Effector memory CD8-positive, alpha-beta T cell (primary cell): ENCODE results near the gene BRAP.
"Not testable (repeated sequence)": the region's sequence is repeated elsewhere in the genome, so short reads cannot be mapped to it uniquely, and the experiment has no call there.

Experiments
- ATAC-seq: fragments of 150-1000 bp; cut with Tn5 transposase; replicated peaks from 2 replicates; pipeline ENCODE4 v1.10.0; 2021; ENCODE audit warnings: mild to moderate bottlenecking, moderate library complexity
- DNase-seq, 3 experiments: peaks; one replicate each; pipeline ENCODE4 v3.0.0; 2021
- H3K27ac Mint-ChIP-seq, 2 donors: one replicate each; pipeline ENCODE4 v1.8.0; 2022; ENCODE audit warnings: mild to moderate bottlenecking in 2 of 2, mixed read lengths in 2 of 2, moderate library complexity in 2 of 2
- H3K27me3 Mint-ChIP-seq, 2 donors: one replicate each; pipeline ENCODE4 v1.8.0; 2022; ENCODE audit warnings: mixed read lengths in 2 of 2
- H3K36me3 Mint-ChIP-seq: one replicate; pipeline ENCODE4 v1.8.0; 2022; ENCODE audit warnings: mild to moderate bottlenecking, moderate library complexity, mixed read lengths; ENCODE audit not compliant: insufficient read depth
- H3K4me1 Mint-ChIP-seq, 2 donors: one replicate each; pipeline ENCODE4 v1.8.0; 2022; ENCODE audit warnings: low read depth in 2 of 2, mixed read lengths in 2 of 2
- H3K4me3 Mint-ChIP-seq, 2 donors: one replicate each; pipeline ENCODE4 v1.8.0; 2022; ENCODE audit warnings: mild to moderate bottlenecking in 2 of 2, mixed read lengths in 2 of 2, moderate library complexity in 2 of 2
- H3K9me3 Mint-ChIP-seq, 2 donors: one replicate each; pipeline ENCODE4 v1.8.0; 2022; ENCODE audit warnings: mixed read lengths in 2 of 2

BRAP gene

DNA sequence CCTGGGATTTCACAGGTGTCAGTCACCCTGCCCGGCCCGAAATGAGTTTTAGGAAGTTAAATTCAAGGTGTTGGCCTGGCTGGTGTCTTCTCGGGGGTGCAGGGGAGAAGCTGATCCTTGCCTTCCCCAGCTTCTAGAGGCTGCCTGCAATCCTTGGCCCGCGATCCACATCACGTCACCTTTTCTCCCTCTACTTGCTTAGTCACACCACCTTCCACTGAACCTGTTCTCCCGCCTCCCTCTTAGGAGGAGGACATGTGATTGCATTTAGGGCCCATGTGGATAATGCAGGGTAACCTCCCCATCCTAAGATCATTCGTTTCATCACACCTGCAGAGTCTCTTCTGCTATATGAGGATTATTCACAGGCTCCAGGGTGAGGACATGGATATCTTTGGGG, 61.2 kb downstream of the BRAP start:
- H3K27ac Mint-ChIP-seq, result no peak overlapping the region
- H3K36me3 Mint-ChIP-seq, result no peaks in the 10 kb centered on the region
- no peaks in the 10 kb centered on the region for H3K9me3 Mint-ChIP-seq
- no peak overlapping the region for H3K4me3 Mint-ChIP-seq
- DNase-seq (no peak), ATAC-seq (no peak)
- H3K27me3 Mint-ChIP-seq, result peaks cover 5 to 28% of the 10 kb centered on the region in 2 donors
- no peaks in the 10 kb centered on the region for H3K4me1 Mint-ChIP-seq

DNA sequence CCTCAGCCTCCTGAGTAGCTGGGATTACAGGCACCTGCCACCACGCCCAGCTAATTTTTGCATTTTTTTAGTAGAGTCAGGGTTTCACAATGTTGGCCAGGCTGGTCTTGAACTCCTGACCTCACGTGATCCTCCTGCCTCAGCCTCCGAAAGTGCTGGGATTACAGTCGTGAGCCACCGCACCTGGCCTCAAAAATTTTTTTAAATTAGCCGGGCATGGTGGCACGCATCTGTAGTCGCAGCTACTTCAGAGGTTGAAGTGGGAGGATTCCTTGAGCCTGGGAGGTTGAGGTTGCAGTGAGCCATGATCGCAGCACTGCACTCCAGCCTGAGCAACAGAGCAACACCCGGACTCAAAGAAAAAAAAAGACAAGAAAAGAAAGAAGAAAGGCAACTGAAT, 67.9 kb downstream of the BRAP start:
- not testable (repeated sequence) for ATAC-seq, DNase-seq, H3K36me3 Mint-ChIP-seq, H3K4me3 Mint-ChIP-seq, H3K27ac Mint-ChIP-seq, H3K4me1 Mint-ChIP-seq, H3K9me3 Mint-ChIP-seq, H3K27me3 Mint-ChIP-seq

DNA sequence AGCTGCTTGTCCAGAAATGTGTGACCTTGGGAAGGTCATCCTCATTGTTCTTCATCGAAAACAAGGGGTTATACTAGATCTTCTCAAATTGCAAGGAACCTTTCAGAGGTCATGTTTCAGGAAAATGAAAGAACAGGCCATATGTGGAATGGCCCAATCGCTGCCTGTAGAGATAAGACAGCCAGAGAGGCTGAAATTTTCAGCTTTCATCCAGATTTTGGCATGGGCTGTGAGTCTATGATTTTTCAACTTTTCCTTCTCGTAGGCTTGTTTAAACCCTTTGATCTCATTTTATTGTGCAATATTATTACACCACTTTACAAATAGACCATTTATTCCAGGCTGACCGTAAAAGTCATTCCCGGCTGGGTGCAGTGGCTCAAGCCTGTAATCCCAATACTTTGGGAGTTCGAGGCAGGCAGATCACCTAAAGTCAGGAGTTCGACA, 69.6 kb downstream of the BRAP start:
- no peak overlapping the region for H3K27ac Mint-ChIP-seq
- no peak overlapping the region for H3K4me3 Mint-ChIP-seq
- ATAC-seq (no peak), DNase-seq (no peak)
- H3K27me3 Mint-ChIP-seq, result no peaks in the 10 kb centered on the region
- no peaks in the 10 kb centered on the region for H3K36me3 Mint-ChIP-seq
- H3K4me1 Mint-ChIP-seq, result no peaks in the 10 kb centered on the region
- no peaks in the 10 kb centered on the region for H3K9me3 Mint-ChIP-seq

DNA sequence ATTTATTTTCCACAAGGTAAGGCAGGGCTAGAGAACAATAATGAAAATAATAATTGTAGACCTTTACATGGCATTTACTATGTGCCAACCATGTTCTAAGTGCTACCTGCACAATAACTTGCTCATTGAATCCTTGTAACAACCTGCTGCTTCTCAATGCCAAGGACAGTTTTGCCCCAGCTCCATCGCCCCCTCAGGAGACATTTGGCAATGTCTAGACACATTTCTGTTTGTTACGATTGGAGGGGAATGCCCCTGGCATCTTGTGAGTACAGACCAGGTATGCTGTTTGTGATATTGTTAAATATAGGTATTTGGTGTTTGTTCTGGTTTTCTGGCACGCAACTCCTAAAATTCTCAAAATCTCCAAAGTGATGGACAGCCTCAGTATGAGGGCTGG, 78.5 kb downstream of the BRAP start:
- Mint-ChIP-seq H3K27me3 (no peaks in the 10 kb centered on the region), H3K4me3 (no peak overlapping the region), H3K27ac (no peak overlapping the region), H3K9me3 (no peaks in the 10 kb centered on the region), H3K4me1 (no peaks in the 10 kb centered on the region), H3K36me3 (no peaks in the 10 kb centered on the region)
- DNase-seq (no peak), ATAC-seq (no peak)

DNA sequence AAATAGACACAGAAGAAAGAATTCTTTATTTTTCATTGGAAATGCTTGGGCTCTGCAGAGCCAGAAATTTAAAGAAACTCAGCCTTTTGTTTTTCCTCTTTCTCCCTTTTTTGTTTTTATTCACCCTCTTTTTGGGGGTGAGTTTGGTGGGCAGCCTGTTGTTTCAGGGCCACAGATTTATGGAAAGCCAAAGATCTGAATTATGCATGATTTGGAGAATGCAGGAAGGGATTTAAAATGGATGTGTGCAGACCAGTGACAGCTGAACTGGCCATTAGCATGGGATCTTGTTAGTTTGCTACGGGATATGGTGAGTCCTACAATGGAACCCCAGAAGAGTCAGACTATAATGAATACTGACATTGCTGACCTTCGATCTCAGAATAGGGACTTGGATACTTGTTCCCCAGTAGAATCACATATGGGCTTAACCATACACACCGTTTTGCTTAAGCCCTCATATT, 79.0 kb downstream of the BRAP start:
- DNase-seq (no peak), ATAC-seq (no peak)
- no peaks in the 10 kb centered on the region for H3K27me3 Mint-ChIP-seq
- no peaks in the 10 kb centered on the region for H3K36me3 Mint-ChIP-seq
- no peak overlapping the region for H3K27ac Mint-ChIP-seq
- no peak overlapping the region for H3K4me3 Mint-ChIP-seq
- H3K9me3 Mint-ChIP-seq, result no peaks in the 10 kb centered on the region
- H3K4me1 Mint-ChIP-seq, result no peaks in the 10 kb centered on the region

DNA sequence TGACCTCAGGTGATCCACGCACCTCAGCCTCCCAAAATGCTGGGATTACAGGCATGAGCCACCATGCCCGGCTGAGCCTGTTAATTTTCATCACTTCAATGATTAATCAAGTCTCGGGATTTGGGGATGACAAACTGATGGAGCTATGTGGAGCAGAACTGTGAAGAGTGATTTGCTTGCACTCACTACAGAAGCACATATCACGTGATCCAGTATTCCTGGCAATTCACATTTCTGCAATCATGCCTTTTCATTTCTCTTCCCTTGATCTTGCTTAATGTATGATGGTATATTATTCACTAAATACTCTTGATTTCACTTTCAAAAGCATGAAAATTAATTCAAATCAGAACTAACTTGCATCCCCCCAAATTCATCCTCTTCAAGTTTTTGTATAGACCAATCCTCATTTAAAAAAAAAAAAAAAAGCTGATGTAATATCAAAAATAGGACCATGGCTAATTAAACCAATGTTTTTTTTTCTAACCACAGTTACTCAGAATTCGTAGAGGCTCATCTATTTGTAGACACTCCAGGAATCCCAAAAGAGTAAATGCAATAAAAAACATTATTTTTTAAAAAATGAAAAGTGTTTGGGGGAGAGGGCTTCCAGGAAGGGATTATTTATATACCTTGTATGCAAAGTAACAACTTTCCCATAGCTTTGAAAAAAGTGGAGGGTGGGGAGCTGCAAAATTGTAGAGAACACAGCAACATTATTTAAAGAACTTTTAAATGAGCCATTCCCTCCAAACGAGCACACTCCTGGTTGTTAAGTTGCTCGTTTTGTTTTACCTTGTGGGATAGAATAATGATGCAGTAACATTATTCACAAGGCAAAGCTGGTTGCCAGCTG, 79.6 kb downstream of the BRAP start:
- no peaks in the 10 kb centered on the region for H3K4me1 Mint-ChIP-seq
- no peaks in the 10 kb centered on the region for H3K27me3 Mint-ChIP-seq
- H3K27ac Mint-ChIP-seq, result no peak overlapping the region
- H3K36me3 Mint-ChIP-seq, result no peaks in the 10 kb centered on the region
- DNase-seq (no peak), ATAC-seq (no peak)
- no peak overlapping the region for H3K4me3 Mint-ChIP-seq
- no peaks in the 10 kb centered on the region for H3K9me3 Mint-ChIP-seq

DNA sequence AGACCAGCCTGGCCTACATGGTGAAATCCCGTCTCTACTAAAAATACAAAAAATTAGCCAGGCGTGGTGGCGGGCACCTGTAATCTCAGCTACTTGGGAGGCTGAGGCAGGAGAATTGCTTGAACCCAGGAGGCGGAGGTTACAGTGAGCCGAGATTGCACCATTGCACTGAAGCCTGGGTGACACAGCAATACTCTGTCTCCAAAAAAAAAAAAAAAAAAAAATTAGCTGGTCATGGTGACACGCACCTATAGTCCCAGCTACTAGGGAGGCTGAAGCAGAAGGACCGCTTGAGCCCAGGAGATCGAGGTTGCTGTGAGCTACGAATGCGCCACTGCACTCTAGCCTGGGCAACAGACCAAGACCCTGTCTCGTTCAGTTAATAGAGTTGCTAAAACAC, 82.9 kb downstream of the BRAP start:
- H3K9me3 Mint-ChIP-seq, H3K27me3 Mint-ChIP-seq, DNase-seq, ATAC-seq, H3K4me3 Mint-ChIP-seq, H3K27ac Mint-ChIP-seq, H3K4me1 Mint-ChIP-seq: not testable (repeated sequence)
- H3K36me3 Mint-ChIP-seq, result peaks cover 21% of the 10 kb centered on the region

DNA sequence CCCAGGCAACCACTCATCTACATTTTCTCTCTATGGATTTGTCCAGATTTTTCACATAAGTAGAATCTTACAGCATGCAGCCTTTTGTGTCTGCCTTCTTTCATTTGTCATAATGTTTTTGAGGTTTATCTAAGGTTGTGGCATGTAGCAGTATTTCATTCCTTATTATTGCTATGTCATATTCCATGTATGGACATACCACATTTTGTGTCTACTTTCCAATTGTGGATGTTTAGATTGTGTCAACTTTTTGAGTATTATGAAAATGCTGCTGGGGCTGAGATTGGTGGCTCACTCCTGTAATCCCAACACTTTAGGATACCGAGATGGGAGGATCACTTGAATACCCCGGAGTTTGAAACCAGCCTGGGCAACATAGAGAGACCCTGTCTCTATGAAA, 83.4 kb downstream of the BRAP start:
- no peak for DNase-seq
- no peaks in the 10 kb centered on the region for H3K27me3 Mint-ChIP-seq
- no peak for ATAC-seq
- no peaks in the 10 kb centered on the region for H3K9me3 Mint-ChIP-seq
- no peak overlapping the region for H3K27ac Mint-ChIP-seq
- H3K4me3 Mint-ChIP-seq, result no peak overlapping the region
- H3K36me3 Mint-ChIP-seq, result peaks cover 26% of the 10 kb centered on the region
- peaks cover 10% of the 10 kb centered on the region in 2 donors for H3K4me1 Mint-ChIP-seq

DNA sequence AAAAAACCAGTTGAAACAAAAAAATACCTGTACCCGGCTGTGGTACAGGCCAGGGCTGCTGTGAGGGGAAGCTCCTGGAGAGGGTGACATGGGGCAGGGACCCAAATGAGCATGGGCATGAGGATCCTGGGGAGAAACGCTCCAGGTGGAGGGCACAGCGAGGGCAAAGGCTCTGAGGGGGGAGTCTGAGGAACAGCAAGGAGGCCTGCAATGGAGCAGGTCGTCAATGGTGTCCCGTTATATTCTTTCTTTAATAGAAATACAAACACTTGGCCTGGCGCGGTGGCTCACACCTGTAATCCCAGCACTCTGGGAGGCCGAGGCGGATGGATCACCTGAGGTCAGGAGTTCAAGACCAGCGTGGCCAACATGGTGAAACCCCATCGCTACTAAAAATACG, 84.8 kb downstream of the BRAP start:
- not testable (repeated sequence) for H3K27me3 Mint-ChIP-seq, DNase-seq, H3K27ac Mint-ChIP-seq, H3K9me3 Mint-ChIP-seq, H3K4me3 Mint-ChIP-seq, ATAC-seq
- peaks cover 27% of the 10 kb centered on the region for H3K36me3 Mint-ChIP-seq
- peaks cover 17 to 22% of the 10 kb centered on the region in 2 donors for H3K4me1 Mint-ChIP-seq

DNA sequence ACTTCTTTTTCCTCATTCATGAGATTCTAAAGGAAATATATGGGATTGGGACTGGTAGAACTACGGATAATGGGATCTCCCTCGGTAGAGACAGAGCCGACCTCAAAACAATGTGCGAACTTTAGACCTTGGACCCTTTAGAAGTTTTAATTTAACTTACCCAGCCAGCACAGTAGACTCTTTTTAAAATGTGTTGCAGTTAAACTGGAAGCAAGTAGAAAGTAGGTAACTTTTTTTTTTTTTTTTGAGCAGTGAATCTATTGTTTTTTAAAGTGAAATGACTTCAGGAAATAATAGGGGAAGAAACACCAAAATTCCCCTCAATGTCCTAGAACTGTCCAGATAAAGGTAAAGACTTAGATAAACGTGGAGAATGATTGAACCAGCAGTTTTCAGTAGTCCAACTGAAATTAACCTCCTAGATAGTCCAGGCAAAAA, 85.5 kb downstream of the BRAP start:
- peak overlapping the region; percentile 84 to 86 for H3K4me3 Mint-ChIP-seq
- no peaks in the 10 kb centered on the region for H3K9me3 Mint-ChIP-seq
- peaks cover 19 to 23% of the 10 kb centered on the region in 2 donors for H3K4me1 Mint-ChIP-seq

DNA sequence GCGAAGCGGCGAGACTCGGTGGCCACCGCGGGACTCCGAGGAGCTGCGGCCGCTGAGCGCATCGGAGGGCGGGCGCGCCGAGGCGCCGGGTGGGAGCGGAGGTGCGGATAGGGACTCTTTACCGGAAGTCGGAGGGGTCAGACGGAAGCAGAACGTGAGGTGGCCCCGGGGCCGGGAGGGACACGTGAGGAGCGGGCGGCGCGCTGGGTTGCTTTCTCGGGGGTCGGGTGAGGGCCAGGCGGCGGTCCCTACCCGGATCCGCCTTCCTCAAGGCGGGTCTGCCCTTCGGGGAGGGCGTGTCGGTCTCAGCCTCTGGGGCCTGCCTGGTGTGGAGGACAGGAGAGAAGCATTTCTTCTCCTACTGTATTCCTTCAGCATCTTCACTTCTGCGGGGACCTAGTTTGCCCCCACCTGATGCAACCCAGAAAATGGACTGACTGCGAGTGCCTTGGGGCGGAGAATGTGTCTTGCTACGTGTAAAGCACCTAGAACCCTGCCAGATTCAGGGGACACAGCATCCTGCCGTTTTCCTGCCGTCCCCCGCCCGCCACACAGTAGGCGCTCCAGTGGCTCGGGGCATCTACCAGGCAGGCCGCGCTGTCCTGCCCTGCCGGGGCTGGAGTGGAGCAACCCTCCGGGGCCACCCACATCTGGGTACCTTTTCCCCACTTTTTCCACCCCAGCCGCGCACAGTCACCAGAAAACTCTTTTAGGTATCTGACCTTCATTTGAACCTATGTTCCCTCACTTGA, 86.1 kb downstream of the BRAP start:
- peaks cover 33% of the 10 kb centered on the region for H3K36me3 Mint-ChIP-seq
- ATAC-seq (peak; percentile 85), DNase-seq (peak; percentile 81 to 84 (median 82))
- no peaks in the 10 kb centered on the region for H3K27me3 Mint-ChIP-seq
- H3K4me1 Mint-ChIP-seq, result peaks cover 19 to 29% of the 10 kb centered on the region in 2 donors
- no peaks in the 10 kb centered on the region for H3K9me3 Mint-ChIP-seq
- H3K4me3 Mint-ChIP-seq, result peak overlapping the region; percentile 84 to 86
- H3K27ac Mint-ChIP-seq, result peak overlapping the region; percentile 88 to 91

More for the DNA sequence above, 85.5 kb downstream of the BRAP start:
- DNase-seq (no peak), ATAC-seq (no peak)
- H3K36me3 Mint-ChIP-seq, result peaks cover 33% of the 10 kb centered on the region
- no peaks in the 10 kb centered on the region for H3K27me3 Mint-ChIP-seq
- H3K27ac Mint-ChIP-seq, result peak overlapping the region; percentile 88 to 91

DNA sequence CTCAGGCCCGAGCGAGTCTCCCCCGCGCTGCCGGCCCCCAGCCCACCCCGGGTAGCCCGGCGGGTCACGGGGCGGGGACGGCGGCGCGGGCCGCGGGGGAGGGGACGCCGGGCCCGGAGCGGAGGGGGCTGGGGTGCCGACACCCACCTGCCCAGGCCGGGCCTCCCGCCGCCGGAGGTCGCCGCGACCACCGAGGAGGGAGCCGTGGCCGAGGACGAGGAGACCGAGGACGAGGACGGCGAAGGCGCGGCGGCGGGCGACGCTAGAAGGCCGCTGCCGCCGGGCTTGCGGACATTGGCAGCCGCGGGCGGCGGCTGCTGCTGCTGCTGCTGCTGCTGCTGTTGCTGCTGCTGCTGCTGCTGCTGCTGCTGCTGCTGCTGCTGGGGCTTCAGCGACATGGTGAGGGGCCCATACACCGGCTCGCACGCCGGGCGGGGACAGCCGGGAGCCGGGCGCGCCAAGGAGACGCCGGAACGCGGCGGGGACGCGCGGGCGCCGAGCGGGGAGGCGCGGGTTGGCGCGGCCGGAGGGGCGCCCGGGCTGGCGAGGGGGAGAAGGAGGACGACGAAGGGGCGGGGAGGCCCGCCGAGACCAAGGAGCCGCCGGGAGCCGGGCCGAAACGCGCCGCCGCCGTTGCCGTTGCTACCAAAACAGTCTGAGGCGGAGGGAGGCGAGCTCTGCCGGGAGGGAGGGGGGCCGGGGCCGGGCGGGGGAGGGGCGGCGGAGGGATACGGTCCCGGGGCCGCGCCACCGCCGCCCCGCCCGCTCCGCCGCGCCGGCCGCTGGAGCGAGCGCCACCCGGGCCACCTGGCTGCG, 86.9 kb downstream of the BRAP start, which contains the start of gene ATXN2:
Gene ATXN2 (minus strand): TSS at position 679 of the 816 bp plus-strand sequence. CDS start 281 bp downstream, at position 398.
- Mint-ChIP-seq H3K27ac (peak within 1 kb of the TSS; percentile 88 to 91), H3K4me3 (peak within 1 kb of the TSS; percentile 89 to 90), H3K27me3 (no peaks in the 10 kb centered on the region), H3K4me1 (peaks cover 22 to 36% of the 10 kb centered on the region in 2 donors), H3K36me3 (peaks cover 36% of the 10 kb centered on the region), H3K9me3 (no peaks in the 10 kb centered on the region)
- ATAC-seq (peak; percentile 69), DNase-seq (peak in 1 of 3 experiments; percentile 58)
